ENCODE results near the gene BAIAP2.

DNA sequence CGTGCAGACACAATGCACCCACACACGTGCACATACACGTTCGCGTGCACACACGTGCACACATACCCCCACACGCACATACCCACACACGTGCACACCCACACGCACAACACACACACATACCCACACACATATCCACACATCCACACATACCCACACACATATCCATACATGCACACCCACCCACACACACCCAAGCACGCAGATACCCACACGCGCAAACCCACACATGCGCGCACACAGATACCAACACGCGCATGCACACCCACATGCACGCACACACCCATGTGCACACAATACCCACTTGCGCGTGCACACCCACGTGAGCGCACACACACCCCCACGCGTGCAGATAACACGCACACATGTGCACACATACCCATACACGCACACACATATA lies 103.5 kb downstream of the BAIAP2 start:
- TF ChIP-seq EP300 (IDR thresholded peaks at IDR 0.05) (no peak), POLR2A (IDR thresholded peaks at IDR 0.05) (no peak)
- TF ChIP-seq, protein P1, sequence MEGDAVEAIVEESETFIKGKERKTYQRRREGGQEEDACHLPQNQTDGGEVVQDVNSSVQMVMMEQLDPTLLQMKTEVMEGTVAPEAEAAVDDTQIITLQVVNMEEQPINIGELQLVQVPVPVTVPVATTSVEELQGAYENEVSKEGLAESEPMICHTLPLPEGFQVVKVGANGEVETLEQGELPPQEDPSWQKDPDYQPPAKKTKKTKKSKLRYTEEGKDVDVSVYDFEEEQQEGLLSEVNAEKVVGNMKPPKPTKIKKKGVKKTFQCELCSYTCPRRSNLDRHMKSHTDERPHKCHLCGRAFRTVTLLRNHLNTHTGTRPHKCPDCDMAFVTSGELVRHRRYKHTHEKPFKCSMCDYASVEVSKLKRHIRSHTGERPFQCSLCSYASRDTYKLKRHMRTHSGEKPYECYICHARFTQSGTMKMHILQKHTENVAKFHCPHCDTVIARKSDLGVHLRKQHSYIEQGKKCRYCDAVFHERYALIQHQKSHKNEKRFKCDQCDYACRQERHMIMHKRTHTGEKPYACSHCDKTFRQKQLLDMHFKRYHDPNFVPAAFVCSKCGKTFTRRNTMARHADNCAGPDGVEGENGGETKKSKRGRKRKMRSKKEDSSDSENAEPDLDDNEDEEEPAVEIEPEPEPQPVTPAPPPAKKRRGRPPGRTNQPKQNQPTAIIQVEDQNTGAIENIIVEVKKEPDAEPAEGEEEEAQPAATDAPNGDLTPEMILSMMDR (IDR thresholded peaks at IDR 0.05): no peak
